Stimulated activated CD4-positive, alpha-beta T cell treated with anti-CD3 and anti-CD28 coated beads, Interleukin-2, amount 100 ng/mL, for 48 hours (primary cell): ENCODE data around the gene TEX261.
A peak's percentile ranks its signal among the peaks of the same experiment; 100 is the strongest.

Experiments
- DNase-seq, 2 donors: peaks; one replicate each; pipeline ENCODE4 v3.0.0-alpha.2; 2020

TEX261 gene

DNA sequence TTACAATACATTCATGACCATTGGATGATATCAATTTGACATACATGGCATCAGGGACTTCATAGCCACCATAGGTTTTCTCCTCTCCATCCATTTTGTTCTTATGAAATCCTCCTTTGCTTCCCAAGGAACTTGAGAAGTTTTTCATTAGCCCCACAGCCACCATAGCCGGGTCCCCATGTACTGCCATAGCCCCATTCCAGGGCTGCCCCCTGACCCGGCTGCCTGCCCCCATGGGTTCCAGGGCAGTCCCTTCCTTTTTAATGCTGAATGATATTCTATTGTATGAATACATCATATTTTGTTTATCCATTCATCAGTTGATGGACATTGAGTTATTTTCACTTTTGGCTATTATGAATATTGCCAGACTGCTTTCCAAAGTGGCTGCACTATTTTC is 38.5 kb downstream of the TEX261 start:
- DNase-seq = no peak

DNA sequence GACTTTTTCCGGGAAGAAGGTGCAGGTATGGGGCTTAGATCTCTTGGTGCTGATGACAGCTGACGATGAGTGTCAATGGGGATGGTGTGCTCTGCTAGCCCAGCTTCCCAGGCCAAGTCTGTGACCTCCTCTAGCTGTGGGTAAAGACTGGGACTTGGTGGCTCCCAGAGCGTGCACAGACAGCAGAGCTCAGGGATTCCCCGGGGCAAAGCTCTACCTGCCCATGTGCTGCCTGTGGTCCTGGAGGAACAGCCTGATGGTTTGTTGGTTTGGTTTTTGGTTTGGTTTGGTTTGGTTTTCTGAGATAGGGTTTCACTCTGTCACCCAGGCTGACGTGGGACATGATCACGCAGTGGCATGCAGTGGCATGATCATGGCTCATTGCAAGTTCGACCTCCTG is 39.8 kb downstream of the TEX261 start:
- DNase-seq = no peak

DNA sequence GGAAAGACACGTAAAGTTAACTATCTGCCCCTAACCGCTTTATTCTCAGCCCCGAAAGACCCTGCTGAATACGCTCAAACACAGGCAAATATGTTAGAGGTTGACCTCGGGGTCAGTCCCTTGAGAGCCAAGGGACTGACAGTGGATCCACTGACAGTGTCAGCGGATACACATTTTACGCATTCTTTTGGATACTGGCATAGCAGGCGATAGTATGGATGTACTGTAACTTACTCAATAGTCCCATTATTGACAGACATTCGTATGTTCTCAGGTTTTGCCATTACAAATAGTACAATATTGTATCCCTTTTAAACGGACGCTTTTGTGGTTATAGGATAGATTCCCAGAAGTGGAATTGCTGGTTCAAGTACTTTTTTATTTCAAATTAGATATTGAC is 45.6 kb downstream of the TEX261 start:
- no peak for DNase-seq

DNA sequence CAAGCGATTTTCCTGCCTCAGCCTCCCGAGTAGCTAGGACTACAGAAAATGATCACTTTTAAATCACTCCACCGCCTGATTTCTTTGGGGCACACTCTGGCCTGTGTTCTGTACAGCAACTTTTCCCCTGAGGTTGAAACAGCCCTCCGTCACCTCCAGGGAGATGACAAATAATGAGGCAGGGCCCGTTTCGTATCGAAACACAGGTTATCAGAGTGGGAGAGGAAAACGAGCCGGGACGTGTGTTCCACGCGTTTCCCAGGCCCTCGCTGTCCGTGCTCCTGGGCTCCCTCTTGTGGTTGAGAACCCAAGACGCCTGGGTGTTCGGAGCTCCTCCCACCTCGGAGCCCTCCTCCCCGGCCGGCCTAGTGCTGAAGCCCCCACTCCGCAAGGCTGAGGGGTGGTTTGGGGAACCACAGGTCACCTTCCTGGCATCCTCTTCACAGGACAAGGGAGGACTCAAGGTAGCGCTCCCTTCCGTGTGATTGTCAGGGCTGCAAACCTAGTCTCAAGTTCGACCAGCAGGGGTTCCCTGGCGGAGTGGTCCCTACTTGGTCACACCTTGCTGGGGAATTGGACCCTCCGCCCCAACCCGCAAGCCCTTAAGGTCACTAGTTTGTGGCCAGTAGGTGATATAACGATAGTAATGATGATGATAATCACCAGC is 46.2 kb downstream of the TEX261 start:
- peak; percentile 80 to 85 for DNase-seq

DNA sequence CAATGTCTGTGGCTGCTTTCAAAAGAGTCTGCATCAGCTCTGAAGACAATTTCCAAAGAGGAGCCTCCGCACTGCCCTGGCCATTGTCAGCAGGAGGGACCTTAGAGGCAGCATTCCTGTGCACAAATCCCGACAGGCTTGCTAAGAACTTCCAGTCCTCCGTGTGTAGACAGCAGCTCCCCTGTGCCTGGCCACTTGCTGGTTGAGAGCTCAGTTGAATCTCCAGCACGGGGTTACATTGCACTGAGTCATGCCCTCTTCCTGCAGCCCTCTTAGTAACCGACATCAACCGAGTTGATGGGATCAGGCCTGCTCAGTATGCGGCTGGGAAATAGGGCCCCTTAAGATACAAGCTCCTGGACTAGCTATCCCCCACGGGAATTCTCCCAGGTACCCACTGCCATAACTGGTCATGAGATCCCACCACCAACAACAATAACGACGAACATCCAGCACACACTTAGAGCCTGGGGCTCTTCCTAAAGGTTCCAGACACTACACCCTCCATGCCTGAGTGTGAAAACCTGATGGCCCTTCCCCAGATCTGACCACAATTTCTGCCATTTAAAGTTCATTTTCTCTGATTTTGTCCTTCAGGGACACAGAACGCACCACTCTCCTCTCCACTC is 47.0 kb downstream of the TEX261 start:
- DNase-seq = no peak

DNA sequence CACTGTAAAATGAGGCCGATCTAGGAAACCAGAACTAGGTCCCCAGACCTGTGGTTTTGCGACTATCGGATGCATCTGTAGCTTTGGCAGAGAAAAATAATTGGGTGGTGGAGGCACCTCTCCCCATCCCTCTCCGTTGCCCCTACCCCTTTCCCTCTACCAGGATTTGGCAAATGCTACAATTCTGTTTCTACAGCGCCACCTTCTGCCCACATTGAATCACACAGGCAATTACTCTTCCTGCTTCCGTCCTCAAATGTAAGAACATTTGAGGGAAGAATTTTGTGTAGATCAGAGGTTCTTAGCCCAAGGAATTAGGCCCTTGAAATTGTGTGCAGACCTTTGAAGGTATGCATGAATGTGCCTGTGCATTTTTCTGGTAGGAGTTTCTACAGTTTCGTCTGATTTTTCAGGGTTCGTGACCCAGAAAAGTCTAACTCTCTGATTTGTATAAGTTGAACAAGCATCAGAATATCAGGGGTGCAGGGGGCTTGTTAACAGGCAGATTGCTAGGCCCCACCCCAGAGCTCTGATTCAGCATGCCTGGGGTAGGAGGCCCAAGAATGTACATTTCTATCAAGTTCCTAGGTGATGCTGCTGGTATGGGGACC is 47.7 kb downstream of the TEX261 start:
- peak; percentile 46 to 57 for DNase-seq

DNA sequence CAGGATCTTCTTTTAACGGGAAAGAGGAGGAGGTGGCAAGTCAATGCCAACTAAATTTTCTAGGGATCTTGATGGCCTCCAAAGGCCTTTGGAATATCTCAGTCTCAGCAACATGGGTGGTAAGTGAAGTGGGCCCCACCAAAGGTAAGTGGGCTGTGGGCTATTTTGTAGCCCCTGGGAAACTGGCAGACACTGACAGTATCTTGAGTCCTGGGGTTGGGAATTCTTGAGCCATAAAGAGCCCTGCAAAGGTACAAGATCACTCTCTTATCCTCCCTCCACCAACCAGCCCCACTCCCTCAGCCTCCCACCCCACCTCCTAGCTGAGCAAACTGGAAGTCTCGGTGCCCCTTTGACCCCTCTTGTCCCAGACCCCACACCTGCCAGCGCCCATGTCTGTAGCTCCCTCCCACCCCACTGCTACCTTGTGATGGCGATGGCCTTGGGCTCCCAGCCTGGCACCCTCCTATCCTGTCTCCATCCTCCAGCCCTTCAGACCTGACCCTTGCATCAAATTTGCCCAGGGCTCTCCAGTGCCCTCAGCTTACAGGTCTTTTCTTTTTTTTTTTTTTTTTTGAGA is 50.5 kb downstream of the TEX261 start:
- DNase-seq = no peak

DNA sequence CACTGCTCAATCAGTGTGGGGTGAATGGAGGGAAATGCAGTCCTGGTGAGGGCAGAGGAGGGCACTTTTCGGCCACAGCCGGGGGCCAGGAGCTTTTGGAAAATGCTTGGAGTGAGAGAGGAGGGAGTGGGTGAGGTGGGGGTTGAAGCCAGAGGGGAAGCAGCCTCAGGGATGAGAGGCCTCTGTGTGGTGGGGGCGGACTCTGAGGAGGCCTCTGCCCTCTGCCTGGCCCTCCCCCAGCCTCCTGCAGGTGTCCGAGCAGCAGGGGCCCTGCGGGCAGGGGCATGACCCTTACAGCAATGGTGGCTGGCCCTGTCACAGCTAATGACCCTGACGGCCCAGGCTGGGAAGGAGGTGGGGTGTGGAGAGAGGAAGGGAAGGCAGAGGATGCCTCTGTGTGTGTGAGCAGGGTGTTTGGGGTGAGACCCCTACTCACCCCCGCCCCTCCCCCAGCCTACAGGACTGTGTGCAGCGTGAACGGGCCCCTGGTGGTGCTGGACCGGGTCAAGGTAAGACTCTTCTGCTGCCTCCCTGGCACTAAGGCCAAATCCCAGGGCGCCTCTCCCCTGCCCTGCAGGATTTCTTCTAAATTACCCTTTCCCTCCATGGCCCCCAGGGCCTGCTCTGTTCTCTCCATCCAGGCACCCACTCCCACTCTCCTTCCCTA is 51.3 kb downstream of the TEX261 start:
- DNase-seq = no peak

DNA sequence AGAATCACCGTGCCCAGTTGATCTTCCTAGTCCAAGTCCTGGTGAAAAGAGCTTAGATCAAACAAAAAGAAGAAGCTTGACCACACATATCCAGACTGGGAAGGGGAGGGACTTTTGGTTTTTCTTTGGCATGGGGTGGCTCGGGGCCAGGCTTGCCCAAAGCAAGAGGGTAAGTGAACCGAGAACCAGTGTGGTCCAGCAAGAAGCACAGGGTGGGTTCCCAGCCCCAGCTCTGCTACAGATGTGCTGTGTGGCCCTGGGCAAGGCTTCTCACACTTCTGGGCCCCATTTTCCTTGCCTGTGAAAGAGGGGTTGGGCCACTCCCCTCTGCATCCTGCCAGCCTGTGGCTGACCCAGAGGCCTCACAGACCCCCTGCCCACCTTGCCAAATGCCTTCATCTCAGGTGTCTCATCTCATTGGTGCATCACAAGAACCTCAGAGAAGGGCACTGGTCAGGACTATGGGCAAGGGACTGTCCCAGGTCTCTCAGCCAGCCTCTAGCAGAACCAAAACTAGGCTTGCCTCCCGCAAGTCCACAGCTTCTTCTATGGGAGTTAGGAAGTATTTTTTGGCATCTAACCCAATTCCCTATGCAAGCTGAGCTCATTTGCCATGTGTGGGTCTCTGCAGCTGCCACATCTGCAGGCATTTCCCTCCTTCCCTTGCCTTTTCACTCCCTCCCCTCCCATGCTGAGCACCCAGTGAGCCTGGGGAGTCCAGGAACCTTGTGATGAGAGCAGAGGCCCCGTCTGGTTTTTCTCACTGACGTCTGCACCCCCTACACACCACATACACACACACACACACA is 52.1 kb downstream of the TEX261 start:
- no peak for DNase-seq

DNA sequence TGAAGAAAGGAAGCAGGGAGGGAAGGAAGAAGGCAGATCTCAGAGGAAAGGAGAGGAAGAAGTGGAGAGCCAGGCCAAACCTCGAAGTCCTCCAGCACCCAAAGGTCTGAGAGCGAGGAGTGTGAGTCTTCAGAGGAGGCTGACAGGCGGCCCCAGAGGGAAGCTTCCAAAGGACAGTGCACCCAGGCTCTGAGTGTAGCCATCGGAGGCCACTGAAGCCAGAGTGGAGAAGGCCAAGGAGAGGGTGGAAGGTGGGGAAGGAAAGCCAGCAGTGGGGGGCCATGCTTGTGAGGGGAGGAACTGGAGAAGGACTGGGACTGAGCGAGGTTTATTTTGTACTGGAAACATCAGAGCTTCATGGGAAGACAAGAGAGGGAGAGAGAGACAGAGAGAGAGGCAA is 53.0 kb downstream of the TEX261 start:
- no peak for DNase-seq

DNA sequence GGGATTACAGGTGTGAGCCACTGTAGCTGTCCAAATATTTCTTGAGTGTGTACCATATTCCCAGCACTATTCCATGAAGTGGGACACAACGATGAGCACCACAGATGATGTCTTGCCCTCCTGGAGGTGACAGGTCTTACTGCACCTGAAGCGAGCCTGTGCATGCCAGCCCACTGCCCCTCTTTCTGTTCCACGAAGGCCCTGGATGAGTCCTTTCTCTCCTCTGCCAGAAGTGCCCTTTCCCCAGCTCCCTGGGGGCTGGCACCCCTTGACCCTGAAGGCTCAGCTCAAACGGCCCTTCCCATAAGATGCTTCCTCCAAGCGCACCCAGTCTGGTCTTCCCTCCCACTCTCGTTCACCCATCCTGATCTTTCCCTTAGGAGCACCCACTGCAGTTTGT is 53.5 kb downstream of the TEX261 start:
- no peak for DNase-seq

DNA sequence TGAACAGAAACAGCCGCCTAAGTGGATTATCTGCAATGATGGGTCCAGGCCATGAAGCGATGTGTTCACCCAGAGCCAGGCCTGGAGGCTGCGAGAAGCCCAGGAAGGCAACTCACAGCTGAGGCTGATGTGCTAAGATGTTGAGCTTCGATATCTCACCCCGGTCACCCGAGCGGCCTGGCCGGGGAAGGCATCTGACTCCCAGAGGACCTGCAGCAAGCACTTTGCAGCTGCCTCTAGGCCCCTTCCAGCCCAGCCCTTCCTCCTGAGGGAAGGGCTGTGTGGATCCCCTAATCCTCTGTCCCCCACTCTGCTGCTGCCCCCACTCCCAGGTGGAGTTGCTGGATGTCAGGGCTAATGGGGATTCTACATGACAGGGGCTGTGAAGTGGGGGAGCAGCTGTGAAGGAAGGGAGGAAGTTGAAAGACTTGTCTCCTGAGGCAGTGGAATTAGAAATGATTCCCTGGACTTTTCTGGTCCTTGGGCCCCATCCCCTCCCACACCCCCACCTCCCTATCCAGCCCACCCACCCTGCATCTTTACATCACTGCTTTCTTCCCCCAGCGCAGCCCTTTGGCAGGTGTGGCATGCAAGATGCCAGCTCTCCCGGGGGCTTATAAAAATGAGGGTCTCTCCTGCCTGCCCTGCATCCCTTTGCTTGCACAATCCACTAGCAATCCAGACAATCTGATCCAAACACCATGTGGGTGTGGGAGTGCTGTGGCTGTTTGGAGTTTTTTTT is 54.7 kb downstream of the TEX261 start:
- no peak for DNase-seq

DNA sequence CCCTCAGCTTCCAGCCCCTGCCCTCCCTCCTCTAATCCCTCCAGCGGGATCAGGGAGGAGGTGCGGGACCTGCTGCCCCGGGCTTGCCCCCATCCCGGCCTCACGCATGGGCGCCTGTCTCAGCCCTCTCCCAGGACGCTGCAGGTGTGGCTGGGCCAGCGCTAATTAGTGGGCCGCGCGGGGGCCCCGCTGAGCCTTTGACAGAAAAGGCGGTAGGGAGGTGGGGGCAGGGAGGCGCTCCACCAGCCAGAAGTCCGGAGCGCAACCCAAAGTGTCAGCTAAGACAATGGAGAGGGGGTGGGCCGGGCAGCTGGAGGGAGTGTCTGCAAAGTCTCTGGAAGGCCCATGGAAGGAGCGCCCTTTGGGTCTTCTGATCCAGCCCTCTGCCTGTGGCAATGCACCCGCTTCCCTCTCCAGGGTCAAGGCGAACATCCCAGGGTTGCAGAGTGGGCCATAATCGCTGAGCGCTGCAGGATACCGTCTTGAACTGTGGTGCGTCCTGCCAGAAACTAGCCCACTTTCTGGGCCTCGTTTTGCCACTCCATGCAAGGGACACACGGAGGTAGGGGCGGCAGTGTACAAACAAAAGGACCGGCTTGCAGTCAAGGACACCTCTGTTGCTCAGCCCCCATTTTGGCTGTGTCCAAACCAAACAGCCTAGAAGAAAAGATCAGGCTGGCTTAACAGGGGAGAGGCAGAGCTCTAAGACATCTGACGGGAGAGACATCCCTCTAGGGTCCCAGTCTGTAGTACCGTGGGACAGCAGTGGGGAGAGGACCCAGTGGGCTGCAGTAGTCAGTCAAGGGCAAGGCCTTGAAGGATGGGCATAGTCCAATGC is 55.5 kb downstream of the TEX261 start:
- DNase-seq = no peak

DNA sequence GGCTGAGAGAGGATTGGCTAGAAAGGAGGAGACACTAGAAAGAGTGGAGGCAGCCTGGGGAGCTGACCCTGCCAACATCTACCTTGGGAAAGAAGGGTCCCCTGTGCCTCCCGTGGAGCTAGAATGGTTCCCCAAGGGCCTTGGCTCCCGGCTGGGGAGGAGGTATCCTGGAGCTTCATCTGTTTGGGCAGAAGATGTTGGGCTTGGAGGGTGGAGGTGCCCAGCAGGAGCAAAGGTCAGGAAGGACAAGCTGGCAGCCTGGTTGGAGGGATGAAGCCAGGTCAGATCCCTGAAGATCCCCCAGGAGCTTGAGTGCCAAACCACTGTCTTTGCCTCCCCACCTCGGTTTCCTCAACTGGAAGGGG is 56.1 kb downstream of the TEX261 start:
- DNase-seq = no peak

DNA sequence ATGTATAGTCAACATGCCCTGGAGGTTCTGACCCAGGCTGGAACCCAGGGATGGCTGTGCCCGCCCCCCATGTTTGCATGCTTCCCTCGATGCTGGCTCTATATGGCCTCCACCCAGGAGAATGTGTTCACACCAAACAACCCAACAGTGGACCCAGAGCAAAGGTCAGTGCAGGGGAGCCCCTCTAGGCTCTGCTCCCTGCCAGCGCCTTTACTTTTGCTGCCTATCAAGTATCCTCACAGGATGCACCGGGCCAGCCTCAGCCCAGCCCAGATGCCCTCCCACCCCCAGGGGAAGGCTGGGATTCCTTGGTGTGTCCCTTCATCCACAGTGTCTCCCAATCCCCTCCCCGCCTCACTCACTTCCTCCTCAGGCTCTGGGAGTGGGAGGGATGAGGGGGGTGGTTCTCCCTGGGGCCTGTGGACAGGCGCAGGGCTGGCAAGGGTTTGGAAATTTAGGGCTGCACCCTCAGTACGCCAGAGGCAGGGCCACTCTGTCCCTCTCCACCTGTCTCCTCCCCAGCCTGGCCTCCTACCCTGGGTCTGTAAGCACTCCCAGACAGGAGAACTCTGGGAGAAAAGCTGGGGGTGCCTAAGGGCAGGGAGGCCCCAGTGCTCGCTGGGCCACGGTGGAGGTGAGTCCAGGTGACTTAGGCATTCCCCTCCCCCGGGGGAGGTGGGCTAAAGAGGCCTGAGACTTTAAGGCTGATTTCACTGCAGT is 56.6 kb downstream of the TEX261 start:
- no peak for DNase-seq

DNA sequence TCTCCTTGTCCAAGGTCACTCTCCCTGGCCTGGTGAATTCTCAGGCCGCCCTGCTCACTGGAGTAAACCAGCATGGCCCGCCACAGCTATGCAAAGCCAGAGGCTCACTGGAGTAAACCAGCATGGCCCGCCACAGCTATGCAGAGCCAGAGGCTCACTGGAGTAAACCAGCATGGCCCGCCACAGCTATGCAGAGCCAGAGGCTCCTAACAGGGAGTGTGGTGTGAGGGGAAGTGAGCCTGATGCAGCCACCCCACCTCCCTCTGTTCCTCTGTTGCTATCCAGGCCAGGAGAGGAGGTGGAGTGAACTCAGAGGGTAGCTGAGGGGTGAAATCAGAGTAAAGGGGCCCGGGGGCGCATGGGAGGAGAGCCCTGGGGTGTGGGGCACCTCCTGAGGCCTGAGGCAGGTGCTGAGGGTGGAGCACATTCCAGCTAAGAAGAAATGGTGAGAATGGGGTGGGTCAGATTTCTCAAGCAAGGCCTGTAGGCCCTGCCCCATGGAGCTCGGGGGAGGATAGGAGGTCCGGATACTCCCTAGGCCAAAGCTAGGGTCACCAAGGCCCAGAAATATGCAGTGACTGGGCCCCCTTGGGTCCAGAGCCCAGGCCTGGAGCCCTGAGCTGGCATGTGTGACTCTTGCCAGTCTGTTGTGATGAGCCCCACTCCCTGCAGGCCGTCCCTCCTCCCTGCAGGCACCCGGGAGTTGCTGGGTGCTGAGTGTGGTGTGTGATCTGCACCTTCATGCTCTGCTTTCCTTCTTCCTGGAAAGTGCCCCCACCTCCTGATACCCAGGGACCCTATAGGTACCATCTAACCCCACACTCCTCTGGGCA is 57.5 kb downstream of the TEX261 start:
- no peak for DNase-seq

DNA sequence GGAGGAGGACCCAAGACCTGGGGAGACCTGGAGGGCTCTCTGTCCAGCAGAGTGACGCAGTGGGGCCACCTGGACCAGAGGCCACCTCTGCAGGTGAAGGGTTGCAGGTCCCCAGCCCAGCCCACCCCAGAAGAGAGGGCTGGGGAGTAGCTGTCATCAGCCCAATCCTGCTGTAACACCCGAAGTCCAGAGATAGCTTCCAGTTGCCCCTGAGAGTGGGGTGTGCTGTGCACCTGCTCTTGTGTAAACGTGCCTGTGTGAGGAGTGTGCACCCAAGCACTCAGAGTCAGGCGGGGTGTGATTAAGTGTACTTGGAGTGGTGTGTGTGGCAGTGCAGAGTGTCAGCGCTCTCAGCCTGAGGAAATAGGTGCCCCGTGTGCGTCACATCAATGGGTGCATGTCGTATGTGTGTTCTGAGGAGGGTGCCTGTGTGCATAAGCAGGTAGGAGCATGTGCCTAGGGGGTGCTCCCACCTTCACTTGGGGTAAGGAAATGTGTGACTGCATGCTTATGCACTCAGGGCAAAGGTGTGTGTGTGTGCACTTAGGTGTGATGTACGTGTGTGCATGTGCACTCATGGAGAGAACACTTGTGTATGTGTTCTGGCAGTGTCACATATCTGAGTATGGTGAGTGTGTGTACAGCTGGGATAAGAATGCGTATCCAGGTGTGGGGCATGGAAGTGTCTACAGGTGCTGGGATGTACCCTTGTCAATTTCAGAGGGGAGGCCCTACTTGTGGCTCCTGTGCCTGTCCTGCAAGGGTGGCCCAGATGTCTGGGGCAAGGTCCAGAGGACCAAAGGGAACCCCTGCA is 58.3 kb downstream of the TEX261 start:
- no peak for DNase-seq
